ENCODE results near the gene SLC25A21.

SLC25A21 gene

GRCh38 chr14:37057776-37058175, 114.6 kb downstream of the SLC25A21 start:
- Histone ChIP-seq H3K36me3 (ENCODE audit: control insufficient read depth, low read length) (no peaks in the 10 kb centered on the region), H3K4me1 (ENCODE audit: control insufficient read depth, low read length) (no peaks in the 10 kb centered on the region), H3K4me2 (ENCODE audit: low read length) (no peak overlapping the region), H3K79me2 (ENCODE audit: control insufficient read depth, low read length) (no peaks in the 10 kb centered on the region), H3K27me3 (ENCODE audit: control insufficient read depth, low read length) (no peaks in the 10 kb centered on the region), H3K9me3 (ENCODE audit: control insufficient read depth, insufficient read depth, low read length) (no peaks in the 10 kb centered on the region), H3K9me2 (replicated peaks; ENCODE audit: control insufficient read depth, low read length) (no peaks in the 10 kb centered on the region), H4K20me1 (ENCODE audit: control insufficient read depth, insufficient read depth, low read depth, low read length) (no peaks in the 10 kb centered on the region), H3K27ac (ENCODE audit: low read depth, low read length) (no peak overlapping the region), H3K4me3 (ENCODE audit: low read length) (no peak overlapping the region), H3F3A (ENCODE audit: control insufficient read depth, insufficient read depth) (no peaks in the 10 kb centered on the region)
- no peak for TF ChIP-seq EZH2phosphoT487 (IDR thresholded peaks at IDR 0.05; ENCODE audit: borderline replicate concordance, low read length)
- TF ChIP-seq CTCF (IDR thresholded peaks at IDR 0.05; ENCODE audit: low read depth, low read length, poor library complexity, severe bottlenecking), result no peak

DNA sequence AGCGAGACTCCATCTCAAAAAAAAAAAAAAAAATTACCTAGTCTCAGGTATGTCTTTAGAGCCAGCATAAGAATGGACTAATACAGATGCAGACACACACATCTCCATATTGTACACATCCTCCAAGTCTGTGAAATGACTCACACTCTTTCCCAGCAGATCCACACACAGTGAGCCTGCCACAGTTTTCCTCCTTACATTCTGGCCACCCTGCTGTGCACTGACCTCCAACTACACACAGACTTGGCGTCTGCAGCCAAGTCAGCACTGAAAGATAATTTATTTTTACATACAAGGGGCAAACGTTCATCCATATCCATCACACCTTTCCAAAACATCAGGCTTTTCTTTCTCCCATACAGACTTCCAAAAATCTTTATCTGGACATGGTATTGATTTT, 115.9 kb downstream of the SLC25A21 start:
- Histone ChIP-seq H3K27ac (ENCODE audit: low read depth, low read length) (no peak overlapping the region), H3K4me2 (ENCODE audit: low read length) (no peak overlapping the region), H3K4me3 (ENCODE audit: low read length) (no peak overlapping the region), H3K4me1 (ENCODE audit: control insufficient read depth, low read length) (no peaks in the 10 kb centered on the region), H4K20me1 (ENCODE audit: control insufficient read depth, insufficient read depth, low read depth, low read length) (no peaks in the 10 kb centered on the region), H3K9me2 (replicated peaks; ENCODE audit: control insufficient read depth, low read length) (no peaks in the 10 kb centered on the region), H3K9me3 (ENCODE audit: control insufficient read depth, insufficient read depth, low read length) (no peaks in the 10 kb centered on the region), H3K36me3 (ENCODE audit: control insufficient read depth, low read length) (no peaks in the 10 kb centered on the region), H3K27me3 (ENCODE audit: control insufficient read depth, low read length) (no peaks in the 10 kb centered on the region), H3K79me2 (ENCODE audit: control insufficient read depth, low read length) (no peaks in the 10 kb centered on the region), H3F3A (ENCODE audit: control insufficient read depth, insufficient read depth) (no peaks in the 10 kb centered on the region)
- TF ChIP-seq EZH2phosphoT487 (IDR thresholded peaks at IDR 0.05; ENCODE audit: borderline replicate concordance, low read length) (no peak), CTCF (IDR thresholded peaks at IDR 0.05; ENCODE audit: low read depth, low read length, poor library complexity, severe bottlenecking) (no peak)

GRCh38 chr14:37054869-37055268, 117.5 kb downstream of the SLC25A21 start:
- TF ChIP-seq CTCF (IDR thresholded peaks at IDR 0.05; ENCODE audit: low read depth, low read length, poor library complexity, severe bottlenecking), result no peak
- Histone ChIP-seq H3K9me3 (ENCODE audit: control insufficient read depth, insufficient read depth, low read length) (no peaks in the 10 kb centered on the region), H3K4me2 (ENCODE audit: low read length) (no peak overlapping the region), H3F3A (ENCODE audit: control insufficient read depth, insufficient read depth) (no peaks in the 10 kb centered on the region), H3K9me2 (replicated peaks; ENCODE audit: control insufficient read depth, low read length) (no peaks in the 10 kb centered on the region), H3K36me3 (ENCODE audit: control insufficient read depth, low read length) (no peaks in the 10 kb centered on the region), H3K27me3 (ENCODE audit: control insufficient read depth, low read length) (no peaks in the 10 kb centered on the region), H3K4me1 (ENCODE audit: control insufficient read depth, low read length) (no peaks in the 10 kb centered on the region), H3K27ac (ENCODE audit: low read depth, low read length) (no peak overlapping the region), H4K20me1 (ENCODE audit: control insufficient read depth, insufficient read depth, low read depth, low read length) (no peaks in the 10 kb centered on the region), H3K4me3 (ENCODE audit: low read length) (no peak overlapping the region), H3K79me2 (ENCODE audit: control insufficient read depth, low read length) (no peaks in the 10 kb centered on the region)

GRCh38 chr14:37054144-37054543, 118.3 kb downstream of the SLC25A21 start:
- H3K9me3 ChIP-seq (ENCODE audit: control insufficient read depth, insufficient read depth, low read length), result no peaks in the 10 kb centered on the region
- TF ChIP-seq EZH2phosphoT487 (IDR thresholded peaks at IDR 0.05; ENCODE audit: borderline replicate concordance, low read length) (no peak), CTCF (IDR thresholded peaks at IDR 0.05; ENCODE audit: low read depth, low read length, poor library complexity, severe bottlenecking) (no peak)
- no peak overlapping the region for H3K4me2 ChIP-seq (ENCODE audit: low read length)
- H3K4me1 ChIP-seq (ENCODE audit: control insufficient read depth, low read length), result no peaks in the 10 kb centered on the region
- H4K20me1 ChIP-seq (ENCODE audit: control insufficient read depth, insufficient read depth, low read depth, low read length), result no peaks in the 10 kb centered on the region
- no peaks in the 10 kb centered on the region for H3K79me2 ChIP-seq (ENCODE audit: control insufficient read depth, low read length)
- H3K27me3 ChIP-seq (ENCODE audit: control insufficient read depth, low read length), result no peaks in the 10 kb centered on the region
- H3K4me3 ChIP-seq (ENCODE audit: low read length), result no peak overlapping the region
- H3K9me2 ChIP-seq (replicated peaks; ENCODE audit: control insufficient read depth, low read length), result no peaks in the 10 kb centered on the region
- no peak overlapping the region for H3K27ac ChIP-seq (ENCODE audit: low read depth, low read length)
- H3F3A ChIP-seq (ENCODE audit: control insufficient read depth, insufficient read depth), result no peaks in the 10 kb centered on the region
- H3K36me3 ChIP-seq (ENCODE audit: control insufficient read depth, low read length), result no peaks in the 10 kb centered on the region

Data from DOHH2 (cell line).